GM13976 (cell line): Measurements from ENCODE around the gene GADL1.

Experiments
- DNase-seq: peaks from one replicate; pipeline ENCODE4 v3.0.0; 2012; ENCODE audit warnings: low spot score
- CTCF ChIP-seq: IDR thresholded peaks from 2 replicates; pipeline ENCODE4 v1.5.1; 2012; ENCODE audit warnings: borderline replicate concordance, mild to moderate bottlenecking; ENCODE audit not compliant: insufficient read depth; ENCODE audit errors: extremely low read depth, missing control alignments, control extremely low read depth
- in situ Hi-C: fragments of 300-500 bp; cut with MboI; formaldehyde crosslinking; loops from one replicate; pipeline ENCODE4 v1.12.0; 2022; ENCODE audit warnings: low sequenced_read_pairs, mixed read lengths, inconsistent platforms; ENCODE audit not compliant: unreplicated experiment

GADL1 gene

GRCh38 chr3:30848087-30848779 lies 46.2 kb downstream of the GADL1 start:
- DNase-seq, result no peak
- no peak for TF ChIP-seq CTCF
- in situ Hi-C loops, result no loop called here

GRCh38 chr3:30847592-30847991 lies 46.9 kb downstream of the GADL1 start:
- TF ChIP-seq CTCF, result no peak
- DNase-seq, result no peak
- in situ Hi-C loops, result no loop called here

GRCh38 chr3:30845606-30846005 lies 48.9 kb downstream of the GADL1 start:
- TF ChIP-seq CTCF, result no peak
- no peak for DNase-seq
- in situ Hi-C loops, result no loop called here

GRCh38 chr3:30843877-30844276 lies 50.6 kb downstream of the GADL1 start:
- DNase-seq, result no peak
- TF ChIP-seq CTCF, result no peak
- in situ Hi-C loops, result no loop called here

- TF ChIP-seq CTCF, result no peak
These were observed 58.3 kb downstream of the GADL1 start for GRCh38 chr3:30836141-30836540.

GRCh38 chr3:30835667-30836066 lies 58.8 kb downstream of the GADL1 start:
- TF ChIP-seq CTCF, result no peak
- DNase-seq, result no peak

More at GRCh38 chr3:30836141-30836540, 58.3 kb downstream of the GADL1 start:
- in situ Hi-C loops, result no loop called here
- no peak for DNase-seq

More at GRCh38 chr3:30835667-30836066, 58.8 kb downstream of the GADL1 start:
- in situ Hi-C loops, result no loop called here
